ENCODE results near the gene KBTBD13.

GRCh38 chr15:65066635-65067316 lies 9.8 kb upstream of the KBTBD13 start:
- no peak for TF ChIP-seq TAF1 (IDR thresholded peaks at IDR 0.05; ENCODE audit: low read depth, low read length)
- no peak for TF ChIP-seq POLR2AphosphoS5 (IDR thresholded peaks at IDR 0.05; ENCODE audit: low read depth, low read length)
- TF ChIP-seq POLR2A (IDR thresholded peaks at IDR 0.05; ENCODE audit: low read depth, low read length) = no peak
- TF ChIP-seq SPI1 (IDR thresholded peaks at IDR 0.05; ENCODE audit: low read depth, low read length) = no peak

All from GM12891 (cell line).